Measurements from ENCODE around the gene PCNT. TPM values are rescaled to one million over a fixed set of nuclear protein-coding genes. Genes with fewer than 3 reads are reported as not detected.

The PCNT gene
- total and polyA plus RNA-seq, 9 of the 15 experiments (the other 6 are each of a cell fraction or from before 2014, with no cell fraction given): 9.1 to 53.5 (median 31.3) TPM

DNA sequence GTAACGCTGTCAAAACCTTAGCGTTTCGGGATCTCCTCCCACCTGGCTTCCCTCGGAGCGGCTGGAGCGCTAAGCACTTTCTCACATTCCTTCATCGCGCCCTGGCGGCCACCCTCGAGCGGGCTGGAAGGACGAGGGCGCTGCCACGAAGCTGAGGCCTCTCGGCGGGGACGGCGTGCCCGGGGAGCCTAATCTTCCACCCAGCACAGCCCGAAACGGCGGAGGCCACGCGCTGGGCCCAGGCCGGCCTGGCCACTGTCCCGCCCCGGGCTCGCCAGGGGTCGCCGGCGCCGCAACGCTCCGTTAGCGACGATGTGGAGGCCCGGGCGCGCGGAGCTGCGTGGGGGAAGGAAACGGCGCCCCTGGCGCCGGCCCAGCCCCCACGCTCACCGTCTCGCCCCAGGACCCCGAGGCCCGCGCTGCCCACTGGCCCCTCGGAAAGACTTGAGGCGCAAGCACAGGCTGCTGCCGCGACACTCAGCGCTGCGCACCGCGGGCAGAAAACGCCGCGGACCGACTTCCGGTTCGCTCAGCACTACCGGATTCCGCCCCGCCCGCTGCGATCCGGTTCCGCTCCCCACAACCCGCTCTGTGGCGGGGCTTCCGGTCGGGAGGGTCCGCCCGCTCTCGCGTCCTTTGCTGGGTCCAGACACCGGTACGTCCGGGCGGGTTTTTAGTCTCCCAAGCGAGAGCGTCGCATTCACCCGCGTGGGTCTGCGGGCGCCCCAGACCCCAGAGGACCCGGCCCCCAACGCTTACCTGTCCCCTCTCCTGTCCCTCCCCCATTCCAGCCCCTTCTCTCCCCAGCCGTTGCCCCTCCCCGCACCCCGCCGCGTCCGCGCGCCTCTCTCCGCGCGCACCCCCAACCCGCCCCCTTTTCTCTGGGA lies 38.0 kb upstream of the PCNT start, which contains the start of gene YBEY (continued):
- TF ChIP-seq MGA (IDR thresholded peaks at IDR 0.05) (peak; percentile 96), SIRT6 (IDR thresholded peaks at IDR 0.05; ENCODE audit: low read depth, low read length) (no peak), ELK3 (CRISPR knock-in tag; IDR thresholded peaks at IDR 0.05) (no peak), PYGO2 (tag; IDR thresholded peaks at IDR 0.05) (no peak), SMC3 (conservative IDR thresholded peaks at IDR 0.05; ENCODE audit: insufficient read depth, low read depth, low read length) (peak; percentile 9; the same call in 1 of the 2 replicates), CC2D1A (IDR thresholded peaks at IDR 0.05) (no peak), ARNT (IDR thresholded peaks at IDR 0.05) (no peak), STAT5B (CRISPR knock-in tag; IDR thresholded peaks at IDR 0.05) (no peak), ZNF277 (CRISPR knock-in tag; IDR thresholded peaks at IDR 0.05; ENCODE audit: borderline replicate concordance) (no peak), JUNB (CRISPR knock-in tag; conservative IDR thresholded peaks at IDR 0.05) (no peak), POLR2H (tag; IDR thresholded peaks at IDR 0.05; ENCODE audit: low read depth) (peak; percentile 87), LCOR (CRISPR knock-in tag; IDR thresholded peaks at IDR 0.05) (peak; percentile 45; the same call in 1 of the 2 replicates), HMG20B (CRISPR knock-in tag; IDR thresholded peaks at IDR 0.05) (no peak), NFIX (CRISPR knock-in tag; IDR thresholded peaks at IDR 0.05; ENCODE audit: low read depth) (no peak)
